HepG2 (cell line): Measurements from ENCODE around the gene NOC4L. TPM values are rescaled to one million over a fixed set of nuclear protein-coding genes. Genes with fewer than 3 reads are reported as not detected.

Experiments
- JUNB ChIP-seq: sonication (generic); formaldehyde crosslinking; IDR thresholded peaks from 2 replicates; pipeline ENCODE4 v1.8.0; 2022; ENCODE audit warnings: missing genetic modification reagents, mild to moderate bottlenecking, borderline replicate concordance
- KDM5B ChIP-seq: sonication (generic); formaldehyde crosslinking; IDR thresholded peaks from 2 replicates; pipeline ENCODE4 v1.4.0; 2020; ENCODE audit warnings: missing genetic modification reagents, mild to moderate bottlenecking, borderline replicate concordance
- PHB2 ChIP-seq: fragments of 450-650 bp; IDR thresholded peaks from 2 replicates; pipeline ENCODE4 v1.6.1; 2018; ENCODE audit not compliant: partially characterized antibody
- RAD51 ChIP-seq: fragments of 450-650 bp; IDR thresholded peaks from 2 replicates; pipeline ENCODE4 v1.6.1; 2016; ENCODE audit warnings: borderline replicate concordance
- TRAFD1 ChIP-seq: sonication (generic); formaldehyde crosslinking; IDR thresholded peaks from 2 replicates; pipeline ENCODE4 v1.5.1; 2020; ENCODE audit warnings: missing genetic modification reagents, mild to moderate bottlenecking, borderline replicate concordance
- ZFP36 ChIP-seq: fragments of 150-350 bp; IDR thresholded peaks from 2 replicates; pipeline ENCODE4 v1.6.1; 2018; ENCODE audit warnings: borderline replicate concordance, low read length, low read depth; ENCODE audit not compliant: partially characterized antibody
- ZFP36L1 ChIP-seq: sonication (generic); formaldehyde crosslinking; IDR thresholded peaks from 2 replicates; pipeline ENCODE4 v1.8.0; 2022; ENCODE audit warnings: mild to moderate bottlenecking, missing genetic modification reagents, moderate library complexity
- ZNF615 ChIP-seq: sonication (generic); formaldehyde crosslinking; IDR thresholded peaks from 2 replicates; pipeline ENCODE4 v1.5.0; 2020; ENCODE audit warnings: mild to moderate bottlenecking, missing genetic modification reagents, borderline replicate concordance
- polyA plus RNA-seq, 8 experiments: library from polyadenylated mRNA; depleted of rRNA in 3 of 8; stranded (reverse) in 7 of 8; unstranded in 1 of 8; fragments of >200 nt; fragmentation: Illumina TruSeq in 4 of 8; extraction: Trizol in 4 of 8; gene quantifications; 2 replicates each; pipeline versions ENCODE4 v1.2.1 to v1.2.3, GENCODE V29; 2011 to 2016; ENCODE audit warnings: low read depth in 4 of 8, missing spikeins in 1 of 8, mixed read lengths in 1 of 8; ENCODE audit not compliant: insufficient read depth in 1 of 8
- total RNA-seq, 5 experiments: library from RNA; depleted of rRNA; stranded (reverse); fragments of >200 nt; fragmentation: Illumina TruSeq; extraction: Trizol; gene quantifications; 2 replicates each; pipeline ENCODE4 v1.2.3, GENCODE V29; 2016; ENCODE audit warnings: low read depth in 1 of 5
- TF ChIP-seq, protein P1 (sequence below): IDR thresholded peaks from 2 replicates; pipeline ENCODE4 v1.6.1; 2018; ENCODE audit warnings: missing genetic modification reagents
- TF ChIP-seq, protein P2 (sequence below): sonication (generic); formaldehyde crosslinking; IDR thresholded peaks from 2 replicates; pipeline ENCODE4 v1.8.1; 2023; ENCODE audit warnings: mild to moderate bottlenecking, missing genetic modification reagents

Gene NOC4L
- total and polyA plus RNA-seq, 2 of the 13 experiments (the other 11 are each of a cell fraction or from before 2014, with no cell fraction given): 4.3 to 14.6 TPM

DNA sequence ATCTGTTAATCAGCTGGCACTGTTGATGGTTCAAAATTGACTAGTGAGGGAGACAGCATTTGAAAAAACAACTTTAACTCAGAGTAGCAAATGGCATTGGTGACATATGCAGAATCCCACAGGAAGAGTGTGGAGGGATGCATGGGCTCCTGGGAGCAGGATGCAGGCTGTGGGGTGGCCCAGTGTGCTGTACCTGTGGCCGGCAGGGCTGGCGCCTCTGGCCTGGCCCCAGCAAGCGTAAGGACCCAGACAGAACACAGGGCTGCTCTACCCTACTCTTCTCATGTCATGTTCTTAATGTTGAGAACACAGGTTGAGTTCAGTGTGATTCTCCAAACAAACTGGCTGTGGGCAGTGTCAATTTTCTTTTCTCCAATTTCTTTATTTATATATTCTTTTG, 33.6 kb upstream of the NOC4L start (continued):
- TF ChIP-seq KDM5B (CRISPR knock-in tag) (no peak), ZFP36L1 (CRISPR knock-in tag) (no peak), RAD51 (no peak), JUNB (CRISPR knock-in tag) (no peak), ZFP36 (no peak), PHB2 (no peak), ZNF615 (CRISPR knock-in tag) (no peak), TRAFD1 (CRISPR knock-in tag) (no peak)
- TF ChIP-seq, protein P1, sequence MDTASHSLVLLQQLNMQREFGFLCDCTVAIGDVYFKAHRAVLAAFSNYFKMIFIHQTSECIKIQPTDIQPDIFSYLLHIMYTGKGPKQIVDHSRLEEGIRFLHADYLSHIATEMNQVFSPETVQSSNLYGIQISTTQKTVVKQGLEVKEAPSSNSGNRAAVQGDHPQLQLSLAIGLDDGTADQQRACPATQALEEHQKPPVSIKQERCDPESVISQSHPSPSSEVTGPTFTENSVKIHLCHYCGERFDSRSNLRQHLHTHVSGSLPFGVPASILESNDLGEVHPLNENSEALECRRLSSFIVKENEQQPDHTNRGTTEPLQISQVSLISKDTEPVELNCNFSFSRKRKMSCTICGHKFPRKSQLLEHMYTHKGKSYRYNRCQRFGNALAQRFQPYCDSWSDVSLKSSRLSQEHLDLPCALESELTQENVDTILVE (CRISPR knock-in tag): no peak
- TF ChIP-seq, protein P2, sequence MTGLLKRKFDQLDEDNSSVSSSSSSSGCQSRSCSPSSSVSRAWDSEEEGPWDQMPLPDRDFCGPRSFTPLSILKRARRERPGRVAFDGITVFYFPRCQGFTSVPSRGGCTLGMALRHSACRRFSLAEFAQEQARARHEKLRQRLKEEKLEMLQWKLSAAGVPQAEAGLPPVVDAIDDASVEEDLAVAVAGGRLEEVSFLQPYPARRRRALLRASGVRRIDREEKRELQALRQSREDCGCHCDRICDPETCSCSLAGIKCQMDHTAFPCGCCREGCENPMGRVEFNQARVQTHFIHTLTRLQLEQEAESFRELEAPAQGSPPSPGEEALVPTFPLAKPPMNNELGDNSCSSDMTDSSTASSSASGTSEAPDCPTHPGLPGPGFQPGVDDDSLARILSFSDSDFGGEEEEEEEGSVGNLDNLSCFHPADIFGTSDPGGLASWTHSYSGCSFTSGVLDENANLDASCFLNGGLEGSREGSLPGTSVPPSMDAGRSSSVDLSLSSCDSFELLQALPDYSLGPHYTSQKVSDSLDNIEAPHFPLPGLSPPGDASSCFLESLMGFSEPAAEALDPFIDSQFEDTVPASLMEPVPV: no peak
